SK-N-MC (cell line): ENCODE data around the gene ACP7.

Experiments
- DNase-seq: peaks from one replicate; pipeline ENCODE4 v3.0.0-alpha.2; 2011; ENCODE audit warnings: low read depth, low spot score
- H3K27ac ChIP-seq: fragments of 200-600 bp; sonication (generic); 2 replicates; pipeline ENCODE4 v1.5.1; 2016; ENCODE audit warnings: mixed run types
- H3K36me3 ChIP-seq: fragments of 200-600 bp; sonication (generic); 2 replicates; pipeline ENCODE4 v1.6.1; 2017; ENCODE audit warnings: antibody characterized with exemption, low read length, mixed read lengths; ENCODE audit not compliant: insufficient read depth
- H3K4me3 ChIP-seq: fragments of 200-600 bp; sonication (generic); 2 replicates; pipeline ENCODE4 v1.5.1; 2016
- H3K9ac ChIP-seq: fragments of 200-600 bp; sonication (generic); 2 replicates; pipeline ENCODE4 v1.8.0; 2017; ENCODE audit warnings: mixed run types, mixed read lengths; ENCODE audit not compliant: insufficient read length
- H3K9me3 ChIP-seq: fragments of 200-600 bp; sonication (generic); 2 replicates; pipeline ENCODE4 v1.6.1; 2017; ENCODE audit warnings: low read depth, mild to moderate bottlenecking, antibody characterized with exemption, low read length, moderate library complexity, mixed read lengths
- EZH2 ChIP-seq: fragments of 200-600 bp; sonication (generic); IDR thresholded peaks from one replicate; pipeline ENCODE4 v1.6.1; 2017; ENCODE audit warnings: antibody characterized with exemption
- FOXP2 ChIP-seq: optimal IDR thresholded peaks from 2 replicates; pipeline ENCODE3; 2011; ENCODE audit warnings: mild to moderate bottlenecking, moderate library complexity; ENCODE audit not compliant: insufficient read depth; ENCODE audit errors: extremely low read length, control extremely low read depth
- POLR2AphosphoS5 ChIP-seq: IDR thresholded peaks from 2 replicates; pipeline ENCODE4 v1.6.1; 2012; ENCODE audit warnings: mild to moderate bottlenecking, low read depth, low read length, borderline replicate concordance

Gene ACP7

DNA sequence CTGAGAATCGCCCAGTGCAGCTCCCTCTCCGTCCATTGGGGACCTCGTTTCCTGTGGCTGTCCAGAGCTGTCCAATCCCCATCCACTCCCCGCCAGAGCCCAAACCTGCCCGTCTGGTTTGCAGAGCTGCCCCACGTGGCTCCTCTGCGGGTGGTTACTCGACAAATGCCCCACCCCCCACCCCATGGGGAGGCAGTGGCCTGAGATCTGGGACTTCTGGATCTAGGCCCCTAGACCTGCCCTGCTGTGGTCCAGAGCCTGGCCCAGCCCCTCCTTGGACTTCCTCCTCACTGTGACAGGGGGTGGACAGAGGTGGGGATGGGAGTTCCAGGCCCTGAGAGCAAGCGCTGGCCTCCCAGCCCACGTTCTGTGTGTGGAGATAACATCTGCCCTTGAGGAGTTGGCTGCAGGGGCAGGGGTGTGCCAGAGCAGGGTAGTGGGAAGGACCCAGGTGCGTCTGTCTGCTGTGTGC, 70.5 kb downstream of the ACP7 start:
- Histone ChIP-seq H3K9ac (no peak overlapping the region), H3K4me3 (no peak overlapping the region), H3K36me3 (no peaks in the 10 kb centered on the region), H3K9me3 (no peaks in the 10 kb centered on the region), H3K27ac (no peak overlapping the region)
- DNase-seq = no peak
- TF ChIP-seq POLR2AphosphoS5 (no peak), EZH2 (no peak), FOXP2 (no peak)

DNA sequence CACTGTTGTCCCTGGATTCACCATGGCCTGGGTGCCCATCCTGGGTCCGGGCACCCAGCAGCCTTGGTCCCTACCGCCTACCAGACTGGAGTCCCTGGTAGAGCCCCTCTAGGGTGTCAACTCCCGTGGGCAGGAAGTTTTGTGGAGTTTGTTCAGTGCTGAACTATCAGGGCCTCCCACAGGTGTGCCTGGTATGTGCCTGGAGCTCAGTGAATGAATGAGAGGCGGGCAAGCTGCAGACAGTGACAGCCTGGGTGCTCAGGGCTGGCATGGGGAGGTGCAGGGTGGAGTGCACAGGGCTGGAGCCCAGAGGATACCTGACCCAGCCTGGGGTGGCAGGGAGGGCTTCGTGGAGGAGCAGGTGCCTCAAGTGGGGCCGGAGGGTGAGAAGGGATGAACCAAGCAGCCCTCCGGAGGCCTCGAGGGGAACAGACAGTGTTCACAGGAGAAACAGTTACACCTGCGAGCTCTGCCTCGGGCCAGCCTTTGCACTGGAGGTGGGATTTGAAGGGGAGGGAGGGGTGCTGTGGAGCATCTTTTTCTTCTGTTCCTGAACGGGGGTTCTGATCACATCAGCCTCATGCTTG, 71.0 kb downstream of the ACP7 start:
- no peak overlapping the region for H3K4me3 ChIP-seq
- TF ChIP-seq FOXP2 (no peak), EZH2 (no peak), POLR2AphosphoS5 (no peak)
- H3K36me3 ChIP-seq = no peaks in the 10 kb centered on the region
- no peak for DNase-seq
- H3K9ac ChIP-seq = no peak overlapping the region
- no peaks in the 10 kb centered on the region for H3K9me3 ChIP-seq
- no peak overlapping the region for H3K27ac ChIP-seq

- Histone ChIP-seq H3K36me3 (no peaks in the 10 kb centered on the region), H3K9ac (no peak overlapping the region), H3K27ac (no peak overlapping the region), H3K9me3 (no peaks in the 10 kb centered on the region), H3K4me3 (no peak overlapping the region)
- TF ChIP-seq POLR2AphosphoS5 = no peak
- TF ChIP-seq EZH2 = no peak
- no peak for TF ChIP-seq FOXP2
- DNase-seq = no peak
These were observed 71.6 kb downstream of the ACP7 start for GRCh38 chr19:39155741-39156140.

GRCh38 chr19:39156326-39157230, 72.4 kb downstream of the ACP7 start:
- no peaks in the 10 kb centered on the region for H3K9me3 ChIP-seq
- H3K4me3 ChIP-seq = no peak overlapping the region
- no peak overlapping the region for H3K9ac ChIP-seq
- no peak for DNase-seq
- H3K36me3 ChIP-seq = no peaks in the 10 kb centered on the region
- no peak for TF ChIP-seq POLR2AphosphoS5
- TF ChIP-seq FOXP2 = no peak
- no peak for TF ChIP-seq EZH2
- no peak overlapping the region for H3K27ac ChIP-seq

DNA sequence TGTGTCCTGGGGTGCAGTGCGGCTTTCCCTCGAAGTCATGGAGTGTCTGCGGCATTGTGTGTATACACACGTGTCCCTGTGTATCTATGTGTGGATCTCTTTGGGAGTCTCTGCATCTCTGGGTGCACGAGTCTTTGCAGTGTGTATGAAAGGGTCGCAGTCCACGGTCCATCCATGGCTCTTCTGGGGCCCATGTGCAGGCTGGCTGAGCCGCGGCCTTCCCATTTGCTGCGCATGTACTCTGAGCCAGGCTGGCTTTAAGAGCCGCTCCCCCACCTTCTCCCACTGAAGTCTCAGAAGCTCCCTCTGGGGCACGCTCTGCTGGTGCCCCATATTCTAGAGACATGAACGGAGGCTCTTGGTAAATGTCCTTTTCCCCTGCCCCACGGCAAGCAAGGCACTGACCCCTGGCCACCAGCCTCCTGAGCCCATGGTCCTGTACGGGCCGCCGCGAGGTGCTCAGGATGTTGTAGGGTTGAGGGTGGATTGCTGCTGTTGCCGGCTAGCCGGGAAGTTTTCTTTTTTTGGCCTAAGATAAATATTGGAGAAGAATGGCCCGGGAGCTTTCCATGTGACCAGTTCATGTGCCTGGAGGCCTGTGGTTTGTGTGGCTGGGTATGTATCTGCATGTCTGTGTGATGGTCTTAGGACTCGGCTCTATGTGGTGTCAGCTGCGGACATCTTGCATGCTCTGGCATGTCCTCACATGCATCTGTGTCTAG, 73.3 kb downstream of the ACP7 start:
- no peak for TF ChIP-seq POLR2AphosphoS5
- TF ChIP-seq FOXP2 = no peak
- TF ChIP-seq EZH2 = no peak
- Histone ChIP-seq H3K9me3 (no peaks in the 10 kb centered on the region), H3K4me3 (no peak overlapping the region), H3K27ac (no peak overlapping the region), H3K36me3 (no peaks in the 10 kb centered on the region), H3K9ac (no peak overlapping the region)
- DNase-seq = no peak

GRCh38 chr19:39157997-39158389, 73.8 kb downstream of the ACP7 start:
- TF ChIP-seq POLR2AphosphoS5 (no peak), EZH2 (no peak), FOXP2 (no peak)
- Histone ChIP-seq H3K36me3 (no peaks in the 10 kb centered on the region), H3K27ac (no peak overlapping the region), H3K9me3 (no peaks in the 10 kb centered on the region), H3K4me3 (no peak overlapping the region), H3K9ac (no peak overlapping the region)
- DNase-seq = no peak

DNA sequence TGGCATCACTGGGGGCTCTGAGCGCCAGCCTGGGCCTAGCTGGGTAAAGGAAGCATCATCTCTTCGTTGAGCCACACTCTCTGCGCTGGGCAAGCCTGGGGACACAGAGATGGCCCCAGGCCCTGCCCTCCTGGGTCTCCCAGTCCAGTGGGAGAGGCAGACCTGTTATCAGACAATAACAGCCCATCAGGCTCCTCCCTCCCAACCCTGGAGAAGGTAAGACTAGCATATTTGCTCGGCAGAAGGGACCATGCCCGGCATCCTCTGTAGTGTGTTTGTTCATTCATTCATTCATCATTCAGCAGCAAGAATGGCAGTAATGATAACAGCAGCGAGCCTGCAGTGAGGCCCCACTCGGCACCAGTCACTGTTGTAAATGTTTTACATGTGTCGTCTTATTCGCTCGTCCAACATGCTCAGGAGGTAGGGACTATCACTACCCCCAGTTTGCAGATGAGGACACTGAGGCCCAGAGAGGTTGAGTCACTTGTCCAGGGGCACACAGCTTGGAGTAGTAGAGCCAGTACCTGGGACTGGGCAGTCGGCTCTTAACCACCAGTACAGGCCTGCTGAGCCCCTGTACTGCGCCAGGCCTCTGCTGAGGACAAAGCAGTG, 74.6 kb downstream of the ACP7 start:
- H3K27ac ChIP-seq = no peak overlapping the region
- TF ChIP-seq FOXP2 (no peak), EZH2 (no peak), POLR2AphosphoS5 (no peak)
- no peak for DNase-seq
- no peaks in the 10 kb centered on the region for H3K9me3 ChIP-seq
- no peak overlapping the region for H3K4me3 ChIP-seq
- H3K36me3 ChIP-seq = no peaks in the 10 kb centered on the region
- H3K9ac ChIP-seq = no peak overlapping the region

DNA sequence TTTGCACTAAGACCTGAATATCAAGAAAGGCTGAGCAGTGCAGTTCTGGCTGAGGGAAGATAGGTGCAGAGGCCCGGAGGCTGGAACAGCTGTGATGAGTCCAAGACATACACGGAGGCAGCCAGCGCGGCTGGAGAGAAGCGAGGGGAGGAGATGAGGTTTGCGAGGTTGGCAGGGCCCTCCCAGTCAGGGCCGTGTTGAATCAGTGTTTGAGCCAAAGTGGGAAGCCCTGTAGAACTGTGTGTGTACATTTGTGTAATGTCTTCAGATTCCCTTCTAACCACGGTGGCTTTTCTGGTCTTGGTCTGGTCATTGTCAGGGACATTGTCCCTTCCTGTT, 76.3 kb downstream of the ACP7 start:
- no peaks in the 10 kb centered on the region for H3K9me3 ChIP-seq
- no peak overlapping the region for H3K27ac ChIP-seq
- TF ChIP-seq POLR2AphosphoS5 = no peak
- no peak for DNase-seq
- H3K36me3 ChIP-seq = no peaks in the 10 kb centered on the region
- no peak overlapping the region for H3K9ac ChIP-seq
- H3K4me3 ChIP-seq = no peak overlapping the region
